Measurements from ENCODE around the gene CCNJ.
A peak's percentile ranks its signal among the peaks of the same experiment; 100 is the strongest.

Gene CCNJ

DNA sequence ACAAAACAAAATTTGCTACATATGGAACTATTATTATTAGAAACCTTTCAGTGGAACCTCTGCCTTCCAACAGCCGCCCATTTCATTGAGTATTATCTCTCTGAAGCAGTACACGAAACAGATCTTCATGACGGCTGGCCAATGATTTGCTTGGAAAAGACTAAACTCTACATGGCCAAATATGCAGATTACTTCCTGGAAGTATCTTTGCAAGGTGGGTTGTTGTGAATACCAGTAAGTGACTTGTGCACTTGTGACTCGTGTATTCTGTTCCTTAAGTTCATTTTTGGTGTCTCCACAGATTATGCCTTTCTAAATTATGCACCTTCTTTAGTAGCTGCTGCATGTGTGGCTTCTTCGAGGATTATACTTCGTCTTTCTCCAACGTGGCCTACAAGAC, 13.4 kb downstream of the CCNJ start:
- DNase-seq (ENCODE audit: low read depth, low spot score): no peak

DNA sequence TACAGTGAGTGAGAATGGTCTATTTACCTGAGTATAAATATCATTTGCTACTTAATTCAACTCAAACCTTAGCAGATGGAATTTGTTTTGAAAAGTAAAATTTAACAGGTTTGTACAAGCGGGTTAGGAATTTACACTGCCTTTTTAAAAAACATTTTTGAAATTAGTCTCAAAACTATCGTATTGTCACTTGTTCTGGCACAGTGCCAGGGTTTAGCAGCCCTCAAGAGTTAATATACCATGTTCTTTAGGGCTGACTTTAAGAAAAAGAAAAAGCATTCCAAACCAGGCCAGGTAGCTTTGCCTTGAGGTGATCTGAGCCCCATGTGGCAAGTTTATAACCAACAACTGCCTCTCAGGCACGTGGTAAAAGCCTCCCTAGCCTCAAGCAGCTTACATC, 17.8 kb downstream of the CCNJ start:
- no peak for DNase-seq (ENCODE audit: low read depth, low spot score)

DNA sequence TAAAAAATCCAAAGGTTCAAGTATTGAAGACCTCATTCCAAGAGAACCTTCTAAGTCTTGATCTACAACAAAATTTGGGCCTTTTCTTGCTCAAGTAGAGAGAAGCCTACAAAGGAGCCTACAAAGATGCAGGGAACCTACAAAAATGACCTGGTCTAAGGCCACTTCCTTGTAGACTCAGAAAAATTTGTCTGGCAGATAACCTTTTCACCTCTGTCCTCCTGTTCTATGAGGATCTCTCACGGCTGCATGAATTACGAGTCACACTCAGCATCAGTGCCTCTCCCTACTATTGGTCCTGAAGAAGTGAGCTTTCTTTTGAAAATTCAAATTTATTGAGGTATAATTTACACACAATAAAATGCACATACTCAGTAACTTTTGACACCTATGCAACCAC, 29.3 kb downstream of the CCNJ start:
- DNase-seq (ENCODE audit: low read depth, low spot score): no peak

DNA sequence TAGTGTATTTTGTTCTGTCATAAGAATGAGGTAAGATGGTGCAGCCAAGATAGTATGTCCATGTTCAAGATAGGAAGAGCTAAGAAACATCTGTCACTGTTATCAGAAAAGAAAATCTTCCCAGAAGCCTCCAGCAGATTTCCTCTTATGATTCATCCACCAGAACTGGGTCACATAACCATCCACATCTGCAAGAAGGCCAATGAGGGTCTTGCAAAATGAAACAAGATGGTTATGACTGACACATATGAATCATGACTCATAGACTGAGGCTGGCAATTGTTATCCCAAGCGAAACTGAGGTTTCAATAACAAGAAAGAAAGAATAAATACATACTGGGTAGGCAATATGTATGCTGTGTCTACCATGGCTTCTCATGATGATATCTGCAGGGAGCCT, 30.3 kb downstream of the CCNJ start:
- DNase-seq (ENCODE audit: low read depth, low spot score): no peak

DNA sequence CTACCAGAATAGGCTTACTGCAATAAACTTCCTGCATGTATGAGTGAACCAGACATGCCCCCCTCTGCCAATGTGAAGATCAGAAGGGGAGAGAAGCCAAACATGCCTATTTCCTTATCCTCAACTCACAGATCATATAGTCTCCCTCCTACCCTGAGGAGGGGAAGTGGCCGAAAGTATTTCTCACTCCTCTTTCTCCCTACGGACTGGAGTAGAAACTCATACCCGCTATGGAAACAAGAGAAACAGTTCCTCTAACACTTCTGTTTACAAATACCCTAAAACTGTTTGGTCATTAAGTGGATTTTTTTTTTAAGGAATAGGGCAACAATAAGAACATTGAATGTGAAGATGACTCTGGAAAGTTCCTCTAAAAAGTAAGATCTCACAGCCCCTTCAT, 31.4 kb downstream of the CCNJ start:
- DNase-seq (ENCODE audit: low read depth, low spot score): no peak

DNA sequence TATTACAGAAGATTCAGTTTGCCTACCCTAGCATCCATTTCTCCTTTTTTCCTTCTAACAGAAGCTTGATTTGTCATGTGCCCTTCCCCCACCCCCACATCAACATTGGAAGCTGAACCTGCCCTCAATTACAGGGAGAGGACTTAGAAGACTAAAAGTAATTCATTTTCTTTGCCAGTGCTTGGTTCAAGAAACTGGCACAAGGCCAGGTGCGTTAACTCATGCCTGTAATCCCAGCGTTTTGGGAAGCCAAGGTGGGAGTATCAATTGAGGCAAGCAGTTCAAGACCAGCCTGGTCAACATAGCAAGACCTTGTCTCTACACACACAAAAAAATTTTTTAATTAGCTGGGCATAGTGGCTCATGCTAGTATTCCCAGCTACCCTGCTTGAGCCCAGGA, 32.6 kb downstream of the CCNJ start:
- no peak for DNase-seq (ENCODE audit: low read depth, low spot score)

DNA sequence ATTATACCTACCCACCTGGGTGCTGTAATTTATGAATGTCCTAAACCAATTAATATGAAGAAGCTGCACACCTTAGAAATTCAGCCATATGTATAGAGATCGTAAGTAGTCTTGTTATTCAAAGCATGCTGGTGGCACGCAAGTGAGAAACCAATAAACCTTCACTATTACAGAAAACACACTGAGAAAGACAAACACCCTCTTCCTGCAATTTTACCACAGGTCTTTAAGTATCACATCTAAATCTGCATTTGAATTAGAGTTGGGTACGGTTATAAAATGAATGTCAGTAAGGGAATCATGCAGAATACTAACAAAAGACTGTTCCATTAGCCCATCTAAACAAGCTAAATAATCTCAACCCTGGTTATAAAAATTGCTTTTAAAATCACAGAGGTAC, 33.8 kb downstream of the CCNJ start:
- no peak for DNase-seq (ENCODE audit: low read depth, low spot score)

DNA sequence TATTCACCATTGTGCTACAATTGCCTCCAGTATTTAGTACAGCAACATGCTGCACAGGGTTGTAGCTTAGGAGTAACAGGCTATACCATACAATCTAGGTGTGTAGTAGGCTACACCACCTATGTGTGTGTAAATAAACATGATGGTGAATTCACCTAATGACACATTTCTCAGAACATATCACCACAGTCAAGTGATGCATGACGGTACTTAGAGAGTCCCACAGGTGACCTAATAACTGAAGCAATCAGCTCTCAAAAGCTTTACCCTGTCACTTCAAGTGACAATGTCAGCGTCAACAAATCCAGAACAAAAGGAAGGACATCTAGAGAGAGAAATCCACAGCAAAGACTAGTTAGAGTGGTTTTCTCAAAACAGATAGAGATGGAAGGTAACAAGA, 38.8 kb downstream of the CCNJ start:
- DNase-seq (ENCODE audit: low read depth, low spot score): no peak

DNA sequence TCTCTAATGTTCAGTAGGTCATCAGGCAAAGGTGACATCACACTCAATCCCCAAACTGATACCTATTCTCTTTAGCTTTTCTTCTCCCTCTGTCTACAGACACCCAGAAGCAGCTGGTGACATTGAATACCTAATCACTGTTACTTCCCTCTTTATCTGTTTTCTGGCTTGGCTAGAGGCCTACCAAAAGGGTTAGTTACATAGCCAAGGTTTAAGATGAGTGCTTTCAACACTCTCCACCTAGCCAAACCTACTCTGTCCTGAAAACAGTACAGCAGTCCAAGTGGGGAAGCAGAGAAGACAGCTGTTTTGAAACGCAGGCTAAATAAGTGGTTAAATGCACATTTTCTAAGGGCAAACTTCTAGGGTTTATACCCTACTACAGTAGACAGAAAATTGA, 39.4 kb downstream of the CCNJ start:
- no peak for DNase-seq (ENCODE audit: low read depth, low spot score)

DNA sequence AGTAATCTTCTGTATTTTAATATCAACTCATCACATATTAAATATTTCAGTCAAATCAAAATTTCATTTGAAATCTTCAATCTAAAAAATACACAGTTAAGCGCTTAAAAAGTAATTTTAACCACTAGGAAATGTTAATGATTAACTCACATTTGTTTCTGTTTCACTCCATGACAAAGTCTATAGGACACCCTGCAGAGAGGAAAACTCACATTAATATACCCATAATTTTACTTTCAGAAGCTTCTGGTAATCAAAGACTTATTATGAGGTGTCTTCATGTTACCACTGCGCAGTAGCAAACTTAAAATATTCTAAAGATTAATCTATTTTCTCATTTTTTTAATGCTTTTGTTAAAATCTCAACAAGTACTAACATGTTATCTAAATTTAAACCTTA, 45.7 kb downstream of the CCNJ start:
- DNase-seq (ENCODE audit: low read depth, low spot score): no peak

DNA sequence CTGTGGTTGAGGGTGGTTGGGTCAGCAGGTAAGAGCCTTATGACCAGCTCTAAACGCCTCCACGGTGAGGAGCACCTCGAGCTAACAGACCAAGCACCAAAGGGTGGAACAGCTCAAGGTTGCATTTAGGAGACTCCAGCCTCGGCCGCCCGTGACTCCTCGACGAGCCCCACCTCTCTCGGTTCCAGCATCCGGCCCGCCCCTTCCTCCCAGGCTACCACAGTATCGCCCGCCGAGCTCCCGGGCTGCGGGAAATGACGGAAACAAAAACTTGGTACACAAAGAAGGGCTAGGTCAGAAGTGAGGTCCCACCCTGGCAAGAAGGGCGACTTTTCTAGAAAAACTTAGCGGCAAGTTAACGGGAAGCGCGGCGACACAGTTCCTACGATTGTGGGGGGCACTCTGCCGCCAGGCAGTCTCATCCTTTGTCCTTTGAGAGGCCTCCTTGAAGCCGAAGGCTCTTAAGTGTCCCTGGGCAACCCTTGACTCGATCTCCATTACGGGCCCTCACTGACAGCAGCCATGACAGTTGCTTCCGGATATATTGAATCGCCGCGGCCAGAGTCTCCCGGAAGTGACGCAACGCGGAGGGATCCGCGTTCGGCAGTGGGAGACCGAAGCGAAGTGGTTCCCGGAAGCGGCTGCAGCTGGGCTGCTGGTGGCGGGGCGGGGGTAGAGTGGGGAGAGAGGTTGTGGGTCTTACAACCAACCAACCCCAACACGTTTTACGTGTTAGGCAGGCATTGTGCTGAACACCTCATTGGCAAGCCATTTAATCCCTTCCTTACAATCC, 46.5 kb downstream of the CCNJ start:
- DNase-seq (ENCODE audit: low read depth, low spot score): peak; percentile 88

DNA sequence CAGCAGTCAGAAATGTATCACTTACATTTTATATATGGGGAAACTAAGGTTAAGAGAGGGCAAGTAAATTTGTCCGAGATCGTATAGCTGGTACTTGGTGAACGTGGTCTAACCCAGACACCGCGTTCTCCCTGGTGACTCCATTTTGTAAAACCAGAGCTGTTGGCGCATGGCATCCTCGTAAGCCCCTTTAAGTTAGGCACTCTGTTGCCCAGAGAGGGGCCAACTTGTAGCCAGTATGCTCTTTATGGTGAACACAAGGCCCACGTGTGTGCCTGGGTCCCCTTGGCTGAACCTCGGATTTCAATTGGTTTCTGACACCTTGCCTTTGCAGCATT, 47.0 kb downstream of the CCNJ start:
- DNase-seq (ENCODE audit: low read depth, low spot score): no peak

DNA sequence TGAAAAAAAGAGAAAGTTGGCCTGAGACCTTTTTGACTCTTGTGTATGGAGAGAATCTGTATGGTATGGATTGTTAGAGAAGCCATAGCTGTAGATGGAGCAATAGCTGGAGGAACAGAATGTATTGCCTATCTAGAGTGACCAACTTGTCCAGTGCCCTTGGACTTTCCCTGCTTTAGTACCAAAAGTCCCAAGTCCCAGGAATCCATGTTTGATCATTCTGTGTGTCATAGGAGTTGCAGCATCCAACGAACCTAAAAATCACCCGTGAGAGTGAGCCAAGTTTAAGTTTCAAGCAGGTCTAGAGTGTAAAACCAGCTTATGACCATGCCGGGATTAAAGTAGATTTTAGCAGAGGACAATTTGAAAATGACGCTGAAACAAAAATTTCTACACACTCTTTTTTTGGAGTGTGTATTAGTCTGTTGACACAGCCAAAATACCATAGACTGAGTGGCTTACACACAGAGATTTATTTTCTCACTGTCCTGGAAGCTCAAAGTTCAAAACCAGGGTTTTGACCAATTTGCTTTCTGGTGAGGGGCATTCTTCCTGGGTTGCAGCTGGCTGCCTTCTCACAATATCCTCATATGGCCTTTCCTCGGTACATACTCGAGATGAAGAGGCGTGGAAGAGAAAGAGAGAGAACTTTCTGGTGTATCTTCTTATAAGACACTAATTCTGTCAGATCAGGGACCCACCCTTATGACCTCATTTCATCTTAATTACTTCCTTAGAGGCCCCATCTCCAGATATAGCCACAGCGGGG, 49.8 kb downstream of the CCNJ start:
- DNase-seq (ENCODE audit: low read depth, low spot score): no peak

DNA sequence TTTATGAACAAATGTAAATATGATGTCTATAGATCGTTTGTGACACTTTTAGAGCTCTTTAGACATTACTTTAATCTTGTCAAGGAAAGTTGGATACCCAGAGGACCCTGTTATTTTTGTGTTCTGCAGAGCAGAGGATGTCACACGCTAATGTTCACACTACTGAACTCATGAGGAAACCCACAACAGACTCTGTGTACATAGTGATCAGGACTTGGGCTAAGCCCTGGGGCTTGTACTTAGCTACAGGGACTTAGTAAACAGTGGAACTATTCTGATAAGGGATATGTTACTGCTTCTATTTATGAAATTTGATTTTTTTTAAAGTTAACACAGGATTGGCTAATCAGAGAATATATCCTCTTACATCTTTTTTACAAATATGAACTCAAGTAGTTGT, 50.6 kb downstream of the CCNJ start:
- no peak for DNase-seq (ENCODE audit: low read depth, low spot score)

DNA sequence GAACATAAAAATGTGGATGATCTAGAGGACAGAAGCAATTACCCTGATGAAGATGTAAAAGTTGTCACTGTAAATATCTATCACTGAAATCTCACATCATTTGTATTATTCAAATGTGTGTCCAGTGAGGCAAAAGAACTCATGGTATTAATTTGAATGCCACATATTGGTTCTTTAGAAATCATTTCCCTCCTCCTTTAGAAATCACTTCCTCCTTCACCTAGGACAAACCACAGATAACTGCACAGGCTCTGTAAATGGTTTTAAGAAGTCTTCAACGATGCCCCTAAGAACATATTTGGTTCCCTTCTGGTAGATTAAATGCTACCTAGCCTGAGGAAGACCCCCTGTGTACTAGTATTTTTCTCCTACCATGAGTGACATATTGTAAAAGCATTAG, 53.6 kb downstream of the CCNJ start:
- DNase-seq (ENCODE audit: low read depth, low spot score): no peak

DNA sequence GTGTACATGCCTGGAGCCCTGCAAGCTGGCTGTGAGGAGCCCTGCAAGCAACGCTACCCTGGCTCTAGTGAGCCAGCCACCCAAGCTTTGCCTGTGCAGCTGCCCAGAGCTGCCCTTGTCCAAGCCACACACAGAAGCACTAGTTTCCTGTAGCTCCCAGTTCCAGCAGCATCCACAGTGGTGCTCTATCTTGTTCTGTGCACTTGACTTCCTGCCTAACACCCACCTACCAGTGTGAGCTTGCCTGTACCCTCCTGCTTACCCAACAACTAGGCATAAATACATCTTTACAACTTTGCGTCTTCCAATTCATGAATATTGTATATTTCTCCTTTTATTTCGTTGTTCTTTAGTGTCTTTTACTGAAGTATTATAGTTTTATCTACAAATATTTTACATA, 54.5 kb downstream of the CCNJ start:
- no peak for DNase-seq (ENCODE audit: low read depth, low spot score)

DNA sequence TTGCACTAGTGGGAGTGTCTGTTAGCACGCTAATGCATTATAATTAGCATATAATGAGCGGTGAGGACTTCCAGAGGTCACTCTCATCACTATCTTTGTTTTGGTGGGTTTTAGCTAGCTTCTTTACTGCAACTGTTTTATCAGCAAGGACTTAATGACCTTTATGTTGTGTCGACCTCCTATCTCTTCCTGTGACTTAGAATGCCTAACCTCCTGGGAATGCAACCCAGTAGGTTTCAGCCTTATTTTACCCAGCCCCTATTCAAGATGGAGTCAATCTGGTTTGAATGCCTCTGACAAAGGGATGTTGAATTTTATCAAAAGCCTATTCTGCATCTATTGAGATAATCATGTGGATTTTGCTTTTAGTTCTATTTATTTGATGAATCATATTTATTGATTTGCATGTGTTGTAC, 64.2 kb downstream of the CCNJ start:
- DNase-seq (ENCODE audit: low read depth, low spot score): no peak

All from activated naive CD8-positive, alpha-beta T cell treated with anti-CD3 and anti-CD28 coated beads, Interleukin-2, amount 50 U/mL, for 16 hours (primary cell).